GM18498 (cell line): ENCODE measurements around the gene HPGDS.
"Not testable (repeated sequence)": the region's sequence is repeated elsewhere in the genome, so short reads cannot be mapped to it uniquely, and the experiment has no call there.

Experiments
- ATAC-seq: cut with Tn5 transposase; IDR thresholded peaks from one replicate; pipeline ENCODE4 v1.9.1; 2021; ENCODE audit warnings: mild to moderate bottlenecking, moderate library complexity; ENCODE audit not compliant: unreplicated experiment

HPGDS gene

GRCh38 chr4:94358101-94358500, 15.5 kb upstream of the HPGDS start:
- no peak for ATAC-seq

- ATAC-seq = no peak
Measured at GRCh38 chr4:94357624-94358023, 15.0 kb upstream of the HPGDS start.

- no peak for ATAC-seq
Measured at GRCh38 chr4:94356444-94356843, 13.8 kb upstream of the HPGDS start.

GRCh38 chr4:94354474-94354896, 11.8 kb upstream of the HPGDS start:
- no peak for ATAC-seq

GRCh38 chr4:94352996-94353395, 10.4 kb upstream of the HPGDS start:
- no peak for ATAC-seq

GRCh38 chr4:94352163-94352562, 9.5 kb upstream of the HPGDS start:
- ATAC-seq = no peak

- no peak for ATAC-seq
Measured at GRCh38 chr4:94351319-94351718, 8.7 kb upstream of the HPGDS start.

GRCh38 chr4:94350095-94350494, 7.5 kb upstream of the HPGDS start:
- ATAC-seq = no peak

- no peak for ATAC-seq
Measured at GRCh38 chr4:94349193-94349592, 6.6 kb upstream of the HPGDS start.

GRCh38 chr4:94348666-94349065, 6.0 kb upstream of the HPGDS start:
- ATAC-seq = no peak

GRCh38 chr4:94346541-94346940, 3.9 kb upstream of the HPGDS start:
- ATAC-seq = no peak

GRCh38 chr4:94345969-94346368, 3.3 kb upstream of the HPGDS start:
- ATAC-seq = no peak

- ATAC-seq = no peak
Measured at GRCh38 chr4:94345266-94345665, 2.6 kb upstream of the HPGDS start.

- no peak for ATAC-seq
Measured at GRCh38 chr4:94344457-94344856, 1.8 kb upstream of the HPGDS start.

- no peak for ATAC-seq
Measured at GRCh38 chr4:94341481-94342370, 910 bp downstream of the HPGDS start.

- ATAC-seq = no peak
Measured at GRCh38 chr4:94339779-94340178, 2.9 kb downstream of the HPGDS start.

GRCh38 chr4:94338681-94339351, 3.8 kb downstream of the HPGDS start:
- ATAC-seq = peak; percentile 78

- ATAC-seq = not testable (repeated sequence)
Measured at GRCh38 chr4:94336791-94337190, 5.8 kb downstream of the HPGDS start.

GRCh38 chr4:94336303-94336702, 6.3 kb downstream of the HPGDS start:
- no peak for ATAC-seq

GRCh38 chr4:94334962-94335361, 7.7 kb downstream of the HPGDS start:
- no peak for ATAC-seq

- ATAC-seq = no peak
Measured at GRCh38 chr4:94334476-94334875, 8.2 kb downstream of the HPGDS start.

- ATAC-seq = no peak
Measured at GRCh38 chr4:94333866-94334265, 8.8 kb downstream of the HPGDS start.
